Left ventricle myocardium superior (tissue), 1 donor: ENCODE data around the gene NAV2. TPM values are rescaled to one million over a fixed set of nuclear protein-coding genes. Genes with fewer than 3 reads are reported as not detected.

Source experiments
- ATAC-seq: fragments of 200-7000 bp; cut with Tn5 transposase; one replicate; pipeline ENCODE4 v1.9.1; 2020; ENCODE audit warnings: mild to moderate bottlenecking, moderate library complexity
- DNase-seq: peaks from one replicate; pipeline ENCODE4 v3.0.0-alpha.2; 2020
- intact Hi-C: fragments of 100-400 bp; cut with micrococcal nuclease; formaldehyde crosslinking; loops from one replicate; pipeline ENCODE4 v1.11.0; 2022
- total RNA-seq: library from RNA; stranded (reverse); fragmentation: NEBNext Ultra II Directional; extraction: Animal tissue kit (Norgen Biotek cat#: 25700); gene quantifications from one replicate; pipeline ENCODE4 v1.2.1, GENCODE V29; 2021
- donor health status: DM: no; HTN: yes; CAD: no; lungs with severe emphysema.

The NAV2 gene
- total RNA-seq, 1 donor from 2014 or later = 8.8 TPM

- intact Hi-C loops = no loop called here
- ATAC-seq (peak; percentile 9), DNase-seq (no peak)
These were observed 295.7 kb downstream of the NAV2 start for GRCh38 chr11:20008190-20008870.

GRCh38 chr11:20008871-20009644, 296.4 kb downstream of the NAV2 start:
- intact Hi-C loops = no loop called here
- no peak for DNase-seq
- ATAC-seq = peak; percentile 19

GRCh38 chr11:20010156-20010850, 297.7 kb downstream of the NAV2 start:
- ATAC-seq = no peak
- intact Hi-C loops = no loop called here
- no peak for DNase-seq

- DNase-seq = no peak
- intact Hi-C loops = no loop called here
- no peak for ATAC-seq
These were observed 298.2 kb downstream of the NAV2 start for GRCh38 chr11:20010851-20011225.

- intact Hi-C loops = no loop called here
- ATAC-seq (no peak), DNase-seq (no peak)
These were observed 298.8 kb downstream of the NAV2 start for GRCh38 chr11:20011307-20011951.

- intact Hi-C loops = no loop called here
- ATAC-seq (peak; percentile 90), DNase-seq (no peak)
These were observed 300.9 kb downstream of the NAV2 start for GRCh38 chr11:20013346-20014066.

- intact Hi-C loops = no loop called here
- DNase-seq (no peak), ATAC-seq (peak; percentile 23)
These were observed 301.4 kb downstream of the NAV2 start for GRCh38 chr11:20014067-20014402.

GRCh38 chr11:20015101-20015500, 302.5 kb downstream of the NAV2 start:
- DNase-seq (no peak), ATAC-seq (no peak)
- intact Hi-C loops = no loop called here

GRCh38 chr11:20015529-20016427, 303.1 kb downstream of the NAV2 start:
- intact Hi-C loops = no loop called here
- peak; percentile 45 for ATAC-seq
- no peak for DNase-seq

- intact Hi-C loops = no loop called here
- ATAC-seq = no peak
- DNase-seq = no peak
These were observed 303.9 kb downstream of the NAV2 start for GRCh38 chr11:20016526-20016925.

GRCh38 chr11:20017320-20017719, 304.7 kb downstream of the NAV2 start:
- no peak for DNase-seq
- no peak for ATAC-seq
- intact Hi-C loops = no loop called here

GRCh38 chr11:20020198-20020597, 307.6 kb downstream of the NAV2 start:
- DNase-seq = no peak
- intact Hi-C loops = no loop called here
- ATAC-seq = no peak

- DNase-seq (no peak), ATAC-seq (no peak)
- intact Hi-C loops = no loop called here
These were observed 308.1 kb downstream of the NAV2 start for GRCh38 chr11:20020716-20021115.

- ATAC-seq (no peak), DNase-seq (no peak)
- intact Hi-C loops = no loop called here
These were observed 308.6 kb downstream of the NAV2 start for GRCh38 chr11:20021212-20021611.

- no peak for DNase-seq
- intact Hi-C loops = no loop called here
These were observed 309.2 kb downstream of the NAV2 start for GRCh38 chr11:20021771-20022362.

GRCh38 chr11:20022363-20023081, 309.9 kb downstream of the NAV2 start:
- DNase-seq (no peak), ATAC-seq (peak; percentile 51)
- intact Hi-C loops = no loop called here

More at GRCh38 chr11:20021771-20022362, 309.2 kb downstream of the NAV2 start:
- ATAC-seq = no peak

- DNase-seq = no peak
- peak; percentile 18 for ATAC-seq
- intact Hi-C loops = no loop called here
These were observed 310.4 kb downstream of the NAV2 start for GRCh38 chr11:20023082-20023426.
